HepG2 (cell line): ENCODE results near the gene FXYD6. TPM values are rescaled to one million over a fixed set of nuclear protein-coding genes. Genes with fewer than 3 reads are reported as not detected.

ENCODE experiments used
- CREBL2 ChIP-seq: sonication (generic); formaldehyde crosslinking; IDR thresholded peaks from 2 replicates; pipeline ENCODE4 v1.8.1; 2023; ENCODE audit warnings: missing genetic modification reagents, mild to moderate bottlenecking, borderline replicate concordance
- FOXC1 ChIP-seq: sonication (generic); formaldehyde crosslinking; IDR thresholded peaks from 2 replicates; pipeline ENCODE4 v1.8.0; 2022; ENCODE audit warnings: mild to moderate bottlenecking, missing genetic modification reagents, borderline replicate concordance
- FUBP1 ChIP-seq: sonication (generic); formaldehyde crosslinking; IDR thresholded peaks from 2 replicates; pipeline ENCODE4 v1.5.1; 2020; ENCODE audit warnings: missing genetic modification reagents, mild to moderate bottlenecking, borderline replicate concordance
- GATAD2A ChIP-seq: IDR thresholded peaks from 2 replicates; pipeline ENCODE4 v1.6.1; 2016
- HNRNPH1 ChIP-seq: fragments of 200-400 bp; formaldehyde crosslinking; optimal IDR thresholded peaks from 2 replicates; pipeline ENCODE3; 2017; ENCODE audit warnings: mild to moderate bottlenecking, low read depth, low read length
- KDM2A ChIP-seq: sonication (generic); formaldehyde crosslinking; IDR thresholded peaks from 2 replicates; pipeline ENCODE4 v1.4.0; 2020; ENCODE audit warnings: low read depth, missing genetic modification reagents, borderline replicate concordance
- KMT2B ChIP-seq: IDR thresholded peaks from 2 replicates; pipeline ENCODE4 v1.6.1; 2016; ENCODE audit warnings: missing genetic modification reagents, missing compliant biosample characterization
- MEIS1 ChIP-seq: sonication (generic); formaldehyde crosslinking; IDR thresholded peaks from 2 replicates; pipeline ENCODE4 v1.9.0; 2021; ENCODE audit warnings: mild to moderate bottlenecking, missing genetic modification reagents, moderate library complexity, borderline replicate concordance
- SMYD3 ChIP-seq: sonication (generic); formaldehyde crosslinking; IDR thresholded peaks from 2 replicates; pipeline ENCODE4 v1.8.1; 2023; ENCODE audit warnings: mild to moderate bottlenecking, missing genetic modification reagents
- SOX5 ChIP-seq: IDR thresholded peaks from 2 replicates; pipeline ENCODE4 v1.6.1; 2016; ENCODE audit warnings: borderline replicate concordance
- SRF ChIP-seq: IDR thresholded peaks from 2 replicates; pipeline ENCODE4 v1.6.1; 2011; ENCODE audit warnings: mild to moderate bottlenecking, low read depth, low read length, moderate library complexity
- TEAD2 ChIP-seq: sonication (generic); formaldehyde crosslinking; IDR thresholded peaks from 2 replicates; pipeline ENCODE4 v1.9.0; 2021; ENCODE audit warnings: missing genetic modification reagents
- TEAD3 ChIP-seq: optimal IDR thresholded peaks from 2 replicates; pipeline ENCODE3; 2016; ENCODE audit warnings: borderline replicate concordance
- TGIF2 ChIP-seq: IDR thresholded peaks from 2 replicates; pipeline ENCODE4 v1.6.1; 2016; ENCODE audit warnings: control low read depth, missing compliant biosample characterization
- ZNF572 ChIP-seq: sonication (generic); formaldehyde crosslinking; IDR thresholded peaks from 2 replicates; pipeline ENCODE4 v1.5.1; 2020; ENCODE audit warnings: mild to moderate bottlenecking, missing genetic modification reagents
- ZNF781 ChIP-seq: sonication (generic); formaldehyde crosslinking; IDR thresholded peaks from 2 replicates; pipeline ENCODE4 v1.5.1; 2020; ENCODE audit warnings: borderline replicate concordance, mild to moderate bottlenecking, missing genetic modification reagents; ENCODE audit errors: not compliant biosample characterization
- polyA plus RNA-seq, 8 experiments: library from polyadenylated mRNA; depleted of rRNA in 3 of 8; stranded (reverse) in 7 of 8; unstranded in 1 of 8; fragments of >200 nt; fragmentation: Illumina TruSeq in 4 of 8; extraction: Trizol in 4 of 8; gene quantifications; 2 replicates each; pipeline versions ENCODE4 v1.2.1 to v1.2.3, GENCODE V29; 2011 to 2016; ENCODE audit warnings: low read depth in 4 of 8, missing spikeins in 1 of 8, mixed read lengths in 1 of 8; ENCODE audit not compliant: insufficient read depth in 1 of 8
- total RNA-seq, 5 experiments: library from RNA; depleted of rRNA; stranded (reverse); fragments of >200 nt; fragmentation: Illumina TruSeq; extraction: Trizol; gene quantifications; 2 replicates each; pipeline ENCODE4 v1.2.3, GENCODE V29; 2016; ENCODE audit warnings: low read depth in 1 of 5
- TF ChIP-seq, protein P1 (sequence below): sonication (generic); formaldehyde crosslinking; IDR thresholded peaks from 2 replicates; pipeline ENCODE4 v1.5.1; 2020; ENCODE audit warnings: mild to moderate bottlenecking, missing genetic modification reagents, borderline replicate concordance
- TF ChIP-seq, protein P2 (sequence below): sonication (generic); formaldehyde crosslinking; IDR thresholded peaks from 2 replicates; pipeline ENCODE4 v1.4.0; 2020; ENCODE audit warnings: missing genetic modification reagents
- TF ChIP-seq, protein P3 (sequence below): sonication (generic); formaldehyde crosslinking; IDR thresholded peaks from 2 replicates; pipeline ENCODE4 v1.4.0; 2020; ENCODE audit warnings: missing genetic modification reagents

FXYD6 gene
- total and polyA plus RNA-seq, 2 of the 13 experiments (the other 11 are each of a cell fraction or from before 2014, with no cell fraction given), result not detected

- TF ChIP-seq CREBL2, result no peak
- TF ChIP-seq HNRNPH1, result peak; percentile 18
- TF ChIP-seq FOXC1 (CRISPR knock-in tag), result peak; percentile 66
- TF ChIP-seq TGIF2, result no peak
- 0 out of 2 replicates have a peak, but pooled peaks have one; percentile 10 for TF ChIP-seq SOX5 (CRISPR knock-in tag)
- TF ChIP-seq, protein P1, sequence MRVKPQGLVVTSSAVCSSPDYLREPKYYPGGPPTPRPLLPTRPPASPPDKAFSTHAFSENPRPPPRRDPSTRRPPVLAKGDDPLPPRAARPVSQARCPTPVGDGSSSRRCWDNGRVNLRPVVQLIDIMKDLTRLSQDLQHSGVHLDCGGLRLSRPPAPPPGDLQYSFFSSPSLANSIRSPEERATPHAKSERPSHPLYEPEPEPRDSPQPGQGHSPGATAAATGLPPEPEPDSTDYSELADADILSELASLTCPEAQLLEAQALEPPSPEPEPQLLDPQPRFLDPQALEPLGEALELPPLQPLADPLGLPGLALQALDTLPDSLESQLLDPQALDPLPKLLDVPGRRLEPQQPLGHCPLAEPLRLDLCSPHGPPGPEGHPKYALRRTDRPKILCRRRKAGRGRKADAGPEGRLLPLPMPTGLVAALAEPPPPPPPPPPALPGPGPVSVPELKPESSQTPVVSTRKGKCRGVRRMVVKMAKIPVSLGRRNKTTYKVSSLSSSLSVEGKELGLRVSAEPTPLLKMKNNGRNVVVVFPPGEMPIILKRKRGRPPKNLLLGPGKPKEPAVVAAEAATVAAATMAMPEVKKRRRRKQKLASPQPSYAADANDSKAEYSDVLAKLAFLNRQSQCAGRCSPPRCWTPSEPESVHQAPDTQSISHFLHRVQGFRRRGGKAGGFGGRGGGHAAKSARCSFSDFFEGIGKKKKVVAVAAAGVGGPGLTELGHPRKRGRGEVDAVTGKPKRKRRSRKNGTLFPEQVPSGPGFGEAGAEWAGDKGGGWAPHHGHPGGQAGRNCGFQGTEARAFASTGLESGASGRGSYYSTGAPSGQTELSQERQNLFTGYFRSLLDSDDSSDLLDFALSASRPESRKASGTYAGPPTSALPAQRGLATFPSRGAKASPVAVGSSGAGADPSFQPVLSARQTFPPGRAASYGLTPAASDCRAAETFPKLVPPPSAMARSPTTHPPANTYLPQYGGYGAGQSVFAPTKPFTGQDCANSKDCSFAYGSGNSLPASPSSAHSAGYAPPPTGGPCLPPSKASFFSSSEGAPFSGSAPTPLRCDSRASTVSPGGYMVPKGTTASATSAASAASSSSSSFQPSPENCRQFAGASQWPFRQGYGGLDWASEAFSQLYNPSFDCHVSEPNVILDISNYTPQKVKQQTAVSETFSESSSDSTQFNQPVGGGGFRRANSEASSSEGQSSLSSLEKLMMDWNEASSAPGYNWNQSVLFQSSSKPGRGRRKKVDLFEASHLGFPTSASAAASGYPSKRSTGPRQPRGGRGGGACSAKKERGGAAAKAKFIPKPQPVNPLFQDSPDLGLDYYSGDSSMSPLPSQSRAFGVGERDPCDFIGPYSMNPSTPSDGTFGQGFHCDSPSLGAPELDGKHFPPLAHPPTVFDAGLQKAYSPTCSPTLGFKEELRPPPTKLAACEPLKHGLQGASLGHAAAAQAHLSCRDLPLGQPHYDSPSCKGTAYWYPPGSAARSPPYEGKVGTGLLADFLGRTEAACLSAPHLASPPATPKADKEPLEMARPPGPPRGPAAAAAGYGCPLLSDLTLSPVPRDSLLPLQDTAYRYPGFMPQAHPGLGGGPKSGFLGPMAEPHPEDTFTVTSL (CRISPR knock-in tag), result no peak
- TF ChIP-seq TEAD3 (CRISPR knock-in tag), result no peak
- no peak for TF ChIP-seq TEAD2 (CRISPR knock-in tag)
- TF ChIP-seq ZNF781 (CRISPR knock-in tag), result no peak
- no peak for TF ChIP-seq SRF
- TF ChIP-seq, protein P2, sequence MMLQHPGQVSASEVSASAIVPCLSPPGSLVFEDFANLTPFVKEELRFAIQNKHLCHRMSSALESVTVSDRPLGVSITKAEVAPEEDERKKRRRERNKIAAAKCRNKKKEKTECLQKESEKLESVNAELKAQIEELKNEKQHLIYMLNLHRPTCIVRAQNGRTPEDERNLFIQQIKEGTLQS (CRISPR knock-in tag), result no peak
- no peak for TF ChIP-seq KMT2B (CRISPR knock-in tag)
- no peak for TF ChIP-seq ZNF572
- TF ChIP-seq SMYD3 (CRISPR knock-in tag), result no peak
- TF ChIP-seq, protein P3, sequence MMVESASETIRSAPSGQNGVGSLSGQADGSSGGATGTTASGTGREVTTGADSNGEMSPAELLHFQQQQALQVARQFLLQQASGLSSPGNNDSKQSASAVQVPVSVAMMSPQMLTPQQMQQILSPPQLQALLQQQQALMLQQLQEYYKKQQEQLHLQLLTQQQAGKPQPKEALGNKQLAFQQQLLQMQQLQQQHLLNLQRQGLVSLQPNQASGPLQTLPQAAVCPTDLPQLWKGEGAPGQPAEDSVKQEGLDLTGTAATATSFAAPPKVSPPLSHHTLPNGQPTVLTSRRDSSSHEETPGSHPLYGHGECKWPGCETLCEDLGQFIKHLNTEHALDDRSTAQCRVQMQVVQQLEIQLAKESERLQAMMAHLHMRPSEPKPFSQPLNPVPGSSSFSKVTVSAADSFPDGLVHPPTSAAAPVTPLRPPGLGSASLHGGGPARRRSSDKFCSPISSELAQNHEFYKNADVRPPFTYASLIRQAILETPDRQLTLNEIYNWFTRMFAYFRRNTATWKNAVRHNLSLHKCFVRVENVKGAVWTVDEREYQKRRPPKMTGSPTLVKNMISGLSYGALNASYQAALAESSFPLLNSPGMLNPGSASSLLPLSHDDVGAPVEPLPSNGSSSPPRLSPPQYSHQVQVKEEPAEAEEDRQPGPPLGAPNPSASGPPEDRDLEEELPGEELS (CRISPR knock-in tag), result no peak
- TF ChIP-seq GATAD2A (CRISPR knock-in tag), result no peak
- TF ChIP-seq MEIS1, result no peak
- peak; percentile 68 for TF ChIP-seq KDM2A
- TF ChIP-seq FUBP1, result no peak
Measured at GRCh38 chr11:117817368-117818040, 59.0 kb downstream of the FXYD6 start (continued).
